NCI-H1436 treated with DMSO at 0.1 percent for 48 hours (cell line): ENCODE data around the gene ATG4C.
"Not testable (repeated sequence)": the region's sequence is repeated elsewhere in the genome, so short reads cannot be mapped to it uniquely, and the experiment has no call there.

ENCODE experiments used
- DNase-seq: peaks from one replicate; lab custom pipeline; 2025; lab: John Stamatoyannopoulos, UW

Gene ATG4C, protein sequence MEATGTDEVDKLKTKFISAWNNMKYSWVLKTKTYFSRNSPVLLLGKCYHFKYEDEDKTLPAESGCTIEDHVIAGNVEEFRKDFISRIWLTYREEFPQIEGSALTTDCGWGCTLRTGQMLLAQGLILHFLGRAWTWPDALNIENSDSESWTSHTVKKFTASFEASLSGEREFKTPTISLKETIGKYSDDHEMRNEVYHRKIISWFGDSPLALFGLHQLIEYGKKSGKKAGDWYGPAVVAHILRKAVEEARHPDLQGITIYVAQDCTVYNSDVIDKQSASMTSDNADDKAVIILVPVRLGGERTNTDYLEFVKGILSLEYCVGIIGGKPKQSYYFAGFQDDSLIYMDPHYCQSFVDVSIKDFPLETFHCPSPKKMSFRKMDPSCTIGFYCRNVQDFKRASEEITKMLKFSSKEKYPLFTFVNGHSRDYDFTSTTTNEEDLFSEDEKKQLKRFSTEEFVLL

GRCh38 chr1:62783736-62784508 is at the start of gene ATG4C:
ATG4C (plus strand) TSS chr1:62784132; CDS start chr1:62803787, 19,655 bp downstream.
- peak; percentile 81 for DNase-seq

DNA sequence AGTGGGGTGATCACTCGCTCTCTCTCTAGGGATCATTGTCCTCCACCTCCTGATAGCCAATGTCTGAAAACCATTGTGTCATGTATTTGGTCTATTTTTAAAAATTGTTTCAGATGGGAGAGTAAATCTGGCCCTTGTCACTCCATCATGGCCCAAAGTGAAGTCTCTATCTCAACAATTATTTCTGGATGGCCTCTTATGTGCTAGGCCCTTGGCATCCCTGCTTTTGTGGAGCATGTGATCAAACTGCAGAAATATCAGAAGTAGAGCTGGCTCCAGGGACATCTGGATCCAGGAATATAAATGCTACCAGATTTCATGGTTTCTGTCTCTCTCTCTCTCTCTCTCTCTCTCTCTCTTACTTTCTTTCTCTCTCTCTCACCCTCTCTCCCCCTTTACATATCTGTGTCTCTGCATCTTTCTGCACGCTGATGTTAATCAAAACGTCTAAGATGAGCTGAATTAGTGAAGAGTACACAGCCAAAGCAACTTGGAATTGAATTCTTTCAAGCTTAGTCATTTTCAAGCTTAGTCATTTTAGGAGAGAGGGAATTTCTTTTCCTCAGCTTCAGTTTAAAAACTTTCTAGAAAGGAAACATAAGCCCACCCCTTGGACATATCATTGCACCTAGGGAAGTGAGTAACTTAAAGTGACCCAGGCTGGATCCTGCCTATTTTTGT is 48.3 kb upstream of the ATG4C start:
- no peak for DNase-seq

DNA sequence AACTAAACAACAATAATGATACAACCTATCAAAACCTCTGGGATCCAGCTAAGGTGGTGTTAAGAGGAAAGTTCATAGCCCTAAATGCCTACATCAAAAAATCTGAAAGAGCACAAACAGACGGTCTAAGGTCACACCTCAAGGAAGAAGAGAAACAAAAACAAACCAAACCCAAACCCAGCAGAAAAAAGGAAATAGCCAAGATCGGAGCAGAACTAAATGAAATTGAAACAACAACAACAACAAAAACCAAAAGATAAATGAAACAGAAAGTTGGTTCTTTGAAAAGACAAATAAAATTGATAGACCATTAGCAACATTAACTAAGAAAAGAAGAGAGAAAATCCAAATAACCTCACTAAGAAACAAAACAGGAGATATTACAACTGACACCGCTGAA is 43.2 kb upstream of the ATG4C start:
- not testable (repeated sequence) for DNase-seq

- DNase-seq = no peak
These were observed 39.0 kb upstream of the ATG4C start for GRCh38 chr1:62744611-62745577.

DNA sequence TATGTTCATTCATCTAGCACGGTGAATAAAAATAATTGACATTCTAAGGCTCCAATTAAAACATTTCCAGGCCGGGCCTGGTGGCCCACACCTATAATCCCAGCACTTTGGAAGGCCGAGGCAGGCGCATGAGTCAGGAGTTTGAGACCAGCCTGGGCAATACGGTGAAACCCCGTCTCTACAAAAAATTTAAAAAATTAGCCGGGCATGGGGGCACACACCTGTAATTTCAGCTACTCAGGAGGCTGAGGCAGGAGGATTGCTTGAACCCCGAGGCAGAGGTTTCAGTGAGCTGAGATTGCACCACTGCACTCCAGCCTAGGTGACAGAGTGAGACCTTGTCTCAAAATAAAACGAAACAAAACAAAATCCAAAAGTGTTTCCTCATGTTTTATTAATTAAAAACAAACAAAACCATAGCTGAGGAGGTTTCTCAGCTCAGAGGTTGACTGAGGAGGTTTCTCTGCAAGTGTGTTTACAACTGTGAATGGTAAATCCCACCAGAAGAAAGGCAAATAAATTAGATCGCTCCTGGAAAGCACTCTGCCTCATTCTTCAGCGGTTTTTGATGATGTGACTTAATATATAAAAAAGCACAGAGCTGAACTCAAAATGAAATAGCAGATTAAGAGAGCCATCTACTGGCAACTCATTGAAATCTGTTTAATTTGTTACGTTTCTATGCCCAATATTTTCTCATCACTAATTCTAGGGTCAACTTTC is 37.7 kb upstream of the ATG4C start:
- peak; percentile 3 for DNase-seq

DNA sequence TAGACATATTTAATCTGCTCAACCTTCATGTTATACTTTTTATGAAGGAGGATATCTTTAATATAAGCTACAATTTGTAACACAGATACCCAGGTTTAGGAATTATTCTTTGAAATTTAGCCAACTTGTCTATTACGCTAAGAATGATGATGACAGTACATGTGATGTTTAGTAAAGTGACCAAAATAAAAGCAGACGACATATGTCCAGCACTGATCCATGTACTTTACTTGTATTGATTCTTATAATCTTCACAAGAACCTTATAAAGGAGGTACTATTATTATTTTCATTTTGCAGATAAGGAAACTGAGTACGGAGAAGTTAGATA is 37.2 kb upstream of the ATG4C start:
- no peak for DNase-seq

DNA sequence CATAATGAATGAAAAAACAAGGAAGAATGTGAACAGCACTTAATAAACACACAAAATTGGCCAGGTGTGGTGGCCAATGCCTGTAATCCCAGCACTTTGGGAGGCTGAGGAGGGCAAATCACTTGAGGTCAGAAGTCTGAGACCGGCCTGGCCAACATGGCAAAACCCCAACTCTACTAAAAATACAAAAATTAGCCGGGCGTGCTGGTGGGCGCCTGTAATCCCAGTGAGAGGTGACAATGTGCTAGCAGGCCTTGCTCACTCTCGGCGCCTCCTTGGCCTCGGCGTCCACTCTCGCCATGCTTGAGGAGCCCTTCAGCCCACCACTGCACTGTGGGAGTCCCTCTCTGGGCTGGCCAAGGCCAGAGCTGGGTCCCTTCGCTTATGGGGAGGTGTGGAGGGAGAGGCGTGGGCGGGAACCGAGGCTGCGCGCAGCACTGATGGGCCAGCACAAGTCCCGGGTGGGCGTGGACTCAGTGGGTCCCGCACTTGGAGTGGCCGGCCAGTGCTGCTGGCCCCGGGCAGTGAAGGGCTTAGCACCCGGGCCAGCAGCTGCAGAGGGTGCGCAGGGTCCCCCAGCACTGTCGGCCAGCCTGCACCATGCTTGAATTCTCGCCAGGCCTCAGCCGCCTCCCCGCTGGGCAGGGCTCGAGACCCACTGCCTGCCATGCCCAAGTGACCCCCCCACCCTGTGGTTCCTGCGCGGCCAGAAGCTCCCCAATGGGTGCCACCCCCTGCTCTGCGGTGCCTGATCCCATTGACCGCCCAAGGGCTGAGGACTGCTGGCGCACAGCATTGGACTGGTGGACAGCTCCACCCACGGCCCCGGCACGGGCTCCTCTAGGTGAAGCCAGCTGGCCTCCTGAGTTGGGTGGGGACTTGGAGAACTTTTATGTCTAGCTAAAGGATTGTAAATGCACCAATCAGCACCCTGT is 30.6 kb upstream of the ATG4C start:
- DNase-seq = no peak

DNA sequence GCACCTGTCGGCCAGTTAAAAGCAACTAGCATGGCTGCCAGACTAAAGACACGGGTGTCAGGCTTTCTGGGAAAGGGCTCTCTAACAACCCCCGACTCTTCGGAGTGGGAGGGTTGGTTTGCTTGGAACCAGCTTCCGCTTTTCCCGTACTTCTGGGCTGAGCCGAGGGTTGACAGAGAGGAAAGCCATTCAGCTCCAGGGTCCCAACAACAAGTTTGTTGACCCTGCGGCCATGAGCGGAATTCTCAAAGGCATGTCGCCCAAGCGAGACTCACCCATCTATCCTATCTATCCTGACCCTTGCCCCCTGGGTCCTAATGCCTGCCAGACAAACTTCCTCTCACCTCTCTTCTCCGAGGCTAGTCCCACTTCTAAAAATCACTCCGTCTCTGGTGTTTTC is 29.0 kb upstream of the ATG4C start:
- DNase-seq = not testable (repeated sequence)

GRCh38 chr1:62756255-62756884 is 27.6 kb upstream of the ATG4C start:
- DNase-seq = not testable (repeated sequence)

DNA sequence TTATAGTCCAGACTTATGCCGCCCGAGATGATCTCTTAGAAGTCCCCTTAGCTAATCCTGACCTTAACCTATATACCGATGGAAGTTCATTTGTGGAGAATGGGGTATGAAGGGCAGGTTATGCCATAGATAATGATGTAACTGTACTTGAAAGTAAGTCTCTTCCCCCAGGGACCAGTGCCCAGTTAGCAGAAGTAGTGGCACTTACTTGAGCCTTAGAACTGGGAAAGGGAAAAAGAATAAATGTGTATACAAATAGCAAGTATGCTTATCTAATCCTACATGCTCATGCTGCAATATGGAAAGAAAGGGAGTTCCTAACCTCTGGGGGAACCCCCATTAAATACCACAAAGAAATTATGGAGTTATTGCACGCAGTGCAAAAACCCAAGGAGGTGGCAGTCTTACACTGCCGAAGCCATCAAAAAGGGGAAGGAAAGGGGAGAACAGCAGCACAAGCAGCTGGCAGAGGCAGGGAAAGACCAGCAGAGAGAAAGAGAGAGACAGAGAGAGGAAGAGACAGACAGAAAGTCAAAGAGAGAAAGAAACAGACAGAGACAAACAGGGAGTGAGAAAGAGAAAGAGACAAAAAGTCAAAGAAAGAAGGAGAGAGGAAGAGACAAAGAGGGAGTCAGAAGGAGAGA is 24.6 kb upstream of the ATG4C start:
- not testable (repeated sequence) for DNase-seq

DNA sequence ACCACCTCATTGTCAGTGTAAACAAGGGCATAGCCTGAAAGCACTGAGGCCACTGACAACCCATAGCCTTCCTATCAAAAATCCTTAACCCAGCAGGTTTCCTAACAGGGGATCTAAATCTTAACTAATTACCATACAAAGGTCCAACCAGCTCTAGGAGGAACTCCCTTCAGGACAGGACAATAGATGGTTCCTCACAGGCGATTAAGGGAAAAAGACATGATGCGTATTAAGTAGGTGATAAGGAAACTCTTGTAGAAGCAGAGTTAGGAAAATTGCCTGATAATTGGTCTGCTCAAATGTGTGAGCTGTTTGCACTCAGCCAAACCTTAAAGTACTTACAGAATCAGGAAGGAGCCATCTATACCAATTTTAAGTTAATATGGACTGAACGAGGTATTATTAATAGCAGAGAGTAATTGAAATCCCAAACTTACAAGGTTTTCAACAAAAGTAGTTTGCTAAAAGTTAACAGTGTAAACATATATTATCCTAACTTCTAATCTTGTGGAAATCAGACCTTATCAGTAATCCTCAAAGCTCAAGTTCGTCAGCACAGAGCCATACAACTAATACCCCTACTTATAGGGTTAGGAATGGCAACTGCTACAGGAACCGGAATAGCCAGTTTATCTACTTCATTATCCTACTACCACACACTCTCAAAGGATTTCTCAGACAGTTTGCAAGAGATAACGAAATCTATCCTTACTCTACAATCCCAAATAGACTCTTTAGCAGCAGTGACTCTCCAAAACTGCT is 23.7 kb upstream of the ATG4C start:
- DNase-seq = not testable (repeated sequence)

- DNase-seq = not testable (repeated sequence)
These were observed 22.6 kb upstream of the ATG4C start for GRCh38 chr1:62761223-62761870.

GRCh38 chr1:62762027-62762426 is 21.9 kb upstream of the ATG4C start:
- DNase-seq = not testable (repeated sequence)

GRCh38 chr1:62765981-62766380 is 18.0 kb upstream of the ATG4C start:
- no peak for DNase-seq

- DNase-seq = not testable (repeated sequence)
These were observed 15.4 kb upstream of the ATG4C start for GRCh38 chr1:62768551-62768950.

DNA sequence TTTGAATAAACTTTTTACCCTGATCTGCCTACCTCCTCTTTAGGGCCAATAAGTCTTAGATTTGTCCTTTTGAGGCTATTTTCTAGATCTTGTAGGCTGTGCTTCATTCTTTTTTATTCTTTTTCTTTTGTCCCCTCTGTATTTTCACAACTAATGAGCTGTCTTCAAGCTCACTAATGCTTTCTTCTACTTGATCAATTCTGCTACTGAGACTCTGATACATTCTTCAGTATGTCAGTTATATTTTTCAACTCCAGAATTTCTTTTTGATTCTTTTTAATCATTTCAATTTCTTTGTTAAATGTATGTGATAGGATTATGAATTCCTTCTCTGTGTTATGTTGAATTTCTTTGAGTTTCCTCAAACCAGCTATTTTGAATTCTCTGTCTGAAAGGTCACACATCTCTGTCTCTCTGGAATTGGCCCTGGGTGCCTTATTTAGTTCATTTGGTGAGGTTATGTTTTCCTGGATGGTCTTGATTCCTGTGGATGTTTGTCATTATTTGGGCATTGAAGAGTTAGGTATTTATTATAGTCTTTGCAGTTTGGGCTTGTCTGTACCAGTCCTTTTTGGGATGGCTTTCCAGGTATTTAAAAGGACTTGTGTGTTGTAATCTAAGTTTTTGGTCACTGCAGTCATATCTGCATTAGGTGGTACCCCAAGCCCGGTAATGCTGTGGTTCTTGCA is 11.2 kb upstream of the ATG4C start:
- DNase-seq = no peak

- no peak for DNase-seq
These were observed 9.9 kb upstream of the ATG4C start for GRCh38 chr1:62774006-62774405.
